Heart left ventricle (tissue), 16 donors: ENCODE results near the gene NPAS2. TPM values are rescaled to one million over a fixed set of nuclear protein-coding genes. Genes with fewer than 3 reads are reported as not detected.
A peak's percentile ranks its signal among the peaks of the same experiment; 100 is the strongest.

Source experiments
- ATAC-seq, 4 donors: fragments of 200-7000 bp; cut with Tn5 transposase; one replicate each; pipeline ENCODE4 v1.9.1; 2020 to 2022; ENCODE audit warnings: moderate library complexity in 4 of 4, mild to moderate bottlenecking in 3 of 4, moderate number of reproducible peaks in 1 of 4
- DNase-seq, 5 donors: peaks; one replicate each; pipeline ENCODE4 v3.0.0-alpha.2; 2020
- H3K27ac ChIP-seq, 12 donors: fragments of 200-600 bp; sonication (generic) in 4 of 12; one replicate each; pipeline versions ENCODE4 v1.5.0 to v1.8.0; 2016 to 2022; ENCODE audit warnings: mild to moderate bottlenecking in 2 of 12
- H3K27me3 ChIP-seq, 9 donors: fragments of 200-600 bp; sonication (generic) in 2 of 9; one replicate each; pipeline versions ENCODE4 v1.5.1 to v1.8.0; 2016 to 2022; ENCODE audit warnings: mild to moderate bottlenecking in 3 of 9
- H3K36me3 ChIP-seq, 9 donors: fragments of 200-600 bp; sonication (generic) in 2 of 9; one replicate each; pipeline versions ENCODE4 v1.5.0 to v1.8.0; 2018 to 2022; ENCODE audit warnings: mild to moderate bottlenecking in 2 of 9
- H3K4me1 ChIP-seq, 12 donors: fragments of 200-600 bp; sonication (generic) in 4 of 12; one replicate each; pipeline versions ENCODE4 v1.5.0 to v1.8.0; 2016 to 2022; ENCODE audit warnings: mild to moderate bottlenecking in 3 of 12
- H3K4me3 ChIP-seq, 12 donors: fragments of 200-600 bp; sonication (generic) in 4 of 12; one replicate each; pipeline versions ENCODE4 v1.5.0 to v1.8.0; 2017 to 2022; ENCODE audit warnings: mild to moderate bottlenecking in 9 of 12, moderate library complexity in 4 of 12
- H3K9me3 ChIP-seq, 12 donors: fragments of 200-600 bp; sonication (generic) in 4 of 12; one replicate each; pipeline versions ENCODE4 v1.5.0 to v1.8.0; 2016 to 2022; ENCODE audit warnings: mild to moderate bottlenecking in 1 of 12
- CTCF ChIP-seq, 12 donors: fragments of 200-600 bp; sonication (generic) in 4 of 12; IDR thresholded peaks; one replicate each; pipeline versions ENCODE4 v1.5.0 to v1.8.0; 2018 to 2022; ENCODE audit warnings: antibody characterized with exemption in 12 of 12, mild to moderate bottlenecking in 5 of 12
- POLR2A ChIP-seq, 2 donors: fragments of 450-650 bp; IDR thresholded peaks; one replicate each; pipeline ENCODE4 v1.6.1; 2017; ENCODE audit warnings: antibody characterized with exemption in 2 of 2, mild to moderate bottlenecking in 2 of 2, moderate library complexity in 2 of 2
- WGBS, 4 donors: extraction: QIAGEN DNeasy Blood & Tissue Kit in 2 of 4; methylation state at CpG; one replicate each; pipeline versions ENCODE4 v1.1.5 to v1.1.7; 2013 to 2018; 5-methylcytosine and 5-hydroxymethylcytosine counted together
- intact Hi-C, 10 donors: fragments of 100-400 bp; cut with DNase I; formaldehyde crosslinking; loops; one replicate each; pipeline versions ENCODE4 v1.11.1 to v1.14.2; 2022
- polyA plus RNA-seq, 2 donors: library from polyadenylated mRNA; stranded (reverse); fragments of 200-250 nt; gene quantifications; one replicate each; pipeline ENCODE4 v1.2.3, GENCODE V29; 2013
- total RNA-seq, 9 donors: library from RNA; depleted of rRNA in 2 of 9; stranded (reverse); fragments of >200 nt in 2 of 9; fragmentation: NEBNext Ultra II Directional in 3 of 9; extraction: Animal tissue kit (Norgen Biotek cat#: 25700) in 3 of 9; gene quantifications; one replicate each; pipeline versions ENCODE4 v1.1.0 to v1.2.4, GENCODE V29; 2016 to 2023
- donor health status: ischemic (EF 13 %, LVEDD 7.1; RV severe dilation, severe dysfunction).
- donor health status: healthy with polysubstance abuse.
- donor health status: DM: no; HTN: yes; CAD: no.
- donor health status: DM: no; HTN: no; CAD: no.
- donor health status: ischemic (EF 25% LVEDD 6.9; RV normal size, moderate dysfunction).
- donor health status: ischemic (EF 25% LVEDD 5.7; RV mildly dilated, moderate dysfunction).
- donor health status: healthy.
- donor health status: DM: yes; HTN: yes; CAD: no.
- donor health status: ischemic (EF 35%, LVEDD 5.7; RV mildly dilated, moderate dysfunction).
- donor health status: nonischemic (EF 11% LVEDD 7.7; RV severe dilation, severe dysfunction).
- donor health status: DM: yes; HTN: yes; CAD: no.
- donor health status: PGD.
- donor health status: ischemic (EF 29% LVEDD 5.4; RV normal size, mild dysfunction).
- donor health status: nonischemic (EF 23%, LVEDD 6.1; RV moderate dilation, normal function).

The NPAS2 gene
- total and polyA plus RNA-seq, 11 donors, result 28.2 to 144 (median 43.3) TPM

GRCh38 chr2:100983684-100984310, 163.9 kb downstream of the NPAS2 start:
- DNase-seq (no peak), ATAC-seq (peak in 3 of 4 donors; percentile 58 to 63 (median 62))
- intact Hi-C loops, result loop anchor here in 9 of 10 donors (1.0 to 10.0 kb wide), 10 partner anchors 161 to 569 kb away; partner anchors contain the start of genes NPAS2 (in 2 of the 9) and CHST10 (in 1 of the 9)
- Histone ChIP-seq H3K4me1 (peaks cover 0 to 12% (median 0%) of the 10 kb centered on the region in 12 donors), H3K27me3 (no peaks in the 10 kb centered on the region), H3K4me3 (no peak overlapping the region), H3K36me3 (peaks cover 0 to 70% (median 24%) of the 10 kb centered on the region in 9 donors), H3K9me3 (no peaks in the 10 kb centered on the region), H3K27ac (peak overlapping the region in 6 of 12 donors; percentile 16 to 59 (median 29))
- WGBS, 4 donors, result 62 to 67% (median 66%) methylated on average over 11 of the region's 11 CpGs
- TF ChIP-seq POLR2A (IDR thresholded peaks at IDR 0.05) (no peak), CTCF (IDR thresholded peaks at IDR 0.05) (no peak)

GRCh38 chr2:100984892-100985307, 165.0 kb downstream of the NPAS2 start:
- Histone ChIP-seq H3K27ac (peak overlapping the region in 1 of 12 donors; percentile 22), H3K27me3 (no peaks in the 10 kb centered on the region), H3K4me3 (no peak overlapping the region), H3K9me3 (no peaks in the 10 kb centered on the region), H3K4me1 (peaks cover 0 to 12% (median 0%) of the 10 kb centered on the region in 12 donors), H3K36me3 (peaks cover 0 to 68% (median 18%) of the 10 kb centered on the region in 9 donors)
- TF ChIP-seq CTCF (IDR thresholded peaks at IDR 0.05), result peak; percentile 82 to 97 (median 90)
- no peak for TF ChIP-seq POLR2A (IDR thresholded peaks at IDR 0.05)
- ATAC-seq (peak; percentile 65 to 75 (median 66)), DNase-seq (peak; percentile 76 to 88 (median 79))
- intact Hi-C loops, result loop anchor here (1.0 to 10.0 kb wide), 11 partner anchors 163 to 570 kb away; partner anchors contain the start of genes NPAS2 (in 3 of the 10) and CHST10 (in 1 of the 10)
- WGBS, 4 donors, result 31 to 32% (median 32%) methylated on average over 7 of the region's 7 CpGs

GRCh38 chr2:100986157-100986556, 166.2 kb downstream of the NPAS2 start:
- DNase-seq, result no peak
- H3K4me1 ChIP-seq, result peaks cover 0 to 12% (median 0%) of the 10 kb centered on the region in 12 donors
- no peaks in the 10 kb centered on the region for H3K27me3 ChIP-seq
- WGBS, 4 donors, result 88 to 91% (median 90%) methylated on average over 8 to 11 of the region's 11 CpGs
- H3K9me3 ChIP-seq, result no peaks in the 10 kb centered on the region
- H3K4me3 ChIP-seq, result no peak overlapping the region
- TF ChIP-seq CTCF (IDR thresholded peaks at IDR 0.05) (no peak), POLR2A (IDR thresholded peaks at IDR 0.05) (no peak)
- no peak overlapping the region for H3K27ac ChIP-seq
- ATAC-seq, result no peak
- H3K36me3 ChIP-seq, result peaks cover 0 to 64% (median 21%) of the 10 kb centered on the region in 9 donors
- intact Hi-C loops, result loop anchor here in 5 of 10 donors (5.0 to 10.0 kb wide), 4 partner anchors 164 to 571 kb away; partner anchors contain the start of genes CHST10 (in 1 of the 5) and NPAS2 (in 1 of the 5)

- intact Hi-C loops, result loop anchor here in 5 of 10 donors (5.0 to 10.0 kb wide), 4 partner anchors 165 to 573 kb away; partner anchors contain the start of genes CHST10 (in 1 of the 5) and NPAS2 (in 1 of the 5)
- DNase-seq (no peak), ATAC-seq (no peak)
- Histone ChIP-seq H3K9me3 (no peaks in the 10 kb centered on the region), H3K4me1 (peaks cover 0 to 12% (median 0%) of the 10 kb centered on the region in 12 donors), H3K27me3 (no peaks in the 10 kb centered on the region), H3K4me3 (no peak overlapping the region), H3K27ac (no peak overlapping the region), H3K36me3 (peaks cover 0 to 62% (median 21%) of the 10 kb centered on the region in 9 donors)
- WGBS, 4 donors, result 78 to 95% (median 92%) methylated on average over 3 of the region's 3 CpGs
- TF ChIP-seq CTCF (IDR thresholded peaks at IDR 0.05), result no peak
- no peak for TF ChIP-seq POLR2A (IDR thresholded peaks at IDR 0.05)
These were observed 167.6 kb downstream of the NPAS2 start for GRCh38 chr2:100987536-100987935.
